LNCaP clone FGC (cell line): ENCODE results near the gene KIFBP.

Experiments
- DNase-seq: peaks from one replicate; pipeline ENCODE4 v3.0.0-alpha.2; 2011; ENCODE audit warnings: low read depth
- H3K4me3 ChIP-seq: 2 replicates; pipeline ENCODE4 v1.5.1; 2011; ENCODE audit warnings: mild to moderate bottlenecking, low read depth, low read length, control low read depth
- TF ChIP-seq, protein P1 (sequence below): IDR thresholded peaks from 2 replicates; pipeline ENCODE4 v1.5.1; 2012; ENCODE audit warnings: mild to moderate bottlenecking; ENCODE audit not compliant: control insufficient read depth, insufficient read depth; ENCODE audit errors: extremely low read depth

Gene KIFBP

DNA sequence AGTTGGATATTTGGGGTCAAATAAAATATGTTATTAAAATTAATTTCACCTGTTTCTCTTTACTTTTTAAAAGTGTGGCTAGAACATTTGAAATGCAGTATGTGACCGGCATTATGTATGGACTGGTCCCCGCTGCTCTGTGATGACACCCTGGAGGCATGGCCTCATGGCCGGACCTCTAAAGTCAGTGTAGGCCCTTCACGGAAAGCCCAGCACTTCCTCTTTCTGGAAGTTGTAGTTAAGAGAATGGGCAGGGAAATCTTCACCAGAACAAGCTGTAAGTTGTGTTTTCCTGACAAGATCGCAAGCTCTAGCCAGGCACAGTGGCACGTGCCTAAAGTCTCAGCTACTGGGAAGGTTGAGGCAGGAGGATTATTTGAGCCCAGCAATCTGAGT is 61.0 kb downstream of the KIFBP start:
- no peak for DNase-seq
- TF ChIP-seq, protein P1, sequence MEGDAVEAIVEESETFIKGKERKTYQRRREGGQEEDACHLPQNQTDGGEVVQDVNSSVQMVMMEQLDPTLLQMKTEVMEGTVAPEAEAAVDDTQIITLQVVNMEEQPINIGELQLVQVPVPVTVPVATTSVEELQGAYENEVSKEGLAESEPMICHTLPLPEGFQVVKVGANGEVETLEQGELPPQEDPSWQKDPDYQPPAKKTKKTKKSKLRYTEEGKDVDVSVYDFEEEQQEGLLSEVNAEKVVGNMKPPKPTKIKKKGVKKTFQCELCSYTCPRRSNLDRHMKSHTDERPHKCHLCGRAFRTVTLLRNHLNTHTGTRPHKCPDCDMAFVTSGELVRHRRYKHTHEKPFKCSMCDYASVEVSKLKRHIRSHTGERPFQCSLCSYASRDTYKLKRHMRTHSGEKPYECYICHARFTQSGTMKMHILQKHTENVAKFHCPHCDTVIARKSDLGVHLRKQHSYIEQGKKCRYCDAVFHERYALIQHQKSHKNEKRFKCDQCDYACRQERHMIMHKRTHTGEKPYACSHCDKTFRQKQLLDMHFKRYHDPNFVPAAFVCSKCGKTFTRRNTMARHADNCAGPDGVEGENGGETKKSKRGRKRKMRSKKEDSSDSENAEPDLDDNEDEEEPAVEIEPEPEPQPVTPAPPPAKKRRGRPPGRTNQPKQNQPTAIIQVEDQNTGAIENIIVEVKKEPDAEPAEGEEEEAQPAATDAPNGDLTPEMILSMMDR: no peak
- H3K4me3 ChIP-seq: no peak overlapping the region

DNA sequence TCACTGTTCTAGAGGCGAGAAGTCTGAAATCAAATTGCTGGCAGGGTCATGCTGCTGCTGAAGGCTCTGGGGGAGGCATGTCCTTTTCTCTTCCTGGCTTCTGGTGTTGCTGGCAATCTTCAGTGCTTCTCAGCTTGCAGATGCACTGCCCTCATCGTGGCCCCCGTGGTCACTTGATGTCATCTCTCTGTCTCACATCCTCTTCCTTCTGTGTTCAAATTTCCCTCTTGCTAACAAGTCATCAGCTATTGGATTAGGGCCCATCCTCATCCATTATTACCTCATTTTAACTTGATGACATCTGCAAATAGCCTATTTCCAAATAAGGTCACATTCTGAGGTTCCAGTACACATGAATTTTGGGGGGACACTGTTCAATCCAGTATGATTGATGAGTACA is 62.7 kb downstream of the KIFBP start:
- no peak overlapping the region for H3K4me3 ChIP-seq
- no peak for DNase-seq
- TF ChIP-seq, protein P1: no peak

DNA sequence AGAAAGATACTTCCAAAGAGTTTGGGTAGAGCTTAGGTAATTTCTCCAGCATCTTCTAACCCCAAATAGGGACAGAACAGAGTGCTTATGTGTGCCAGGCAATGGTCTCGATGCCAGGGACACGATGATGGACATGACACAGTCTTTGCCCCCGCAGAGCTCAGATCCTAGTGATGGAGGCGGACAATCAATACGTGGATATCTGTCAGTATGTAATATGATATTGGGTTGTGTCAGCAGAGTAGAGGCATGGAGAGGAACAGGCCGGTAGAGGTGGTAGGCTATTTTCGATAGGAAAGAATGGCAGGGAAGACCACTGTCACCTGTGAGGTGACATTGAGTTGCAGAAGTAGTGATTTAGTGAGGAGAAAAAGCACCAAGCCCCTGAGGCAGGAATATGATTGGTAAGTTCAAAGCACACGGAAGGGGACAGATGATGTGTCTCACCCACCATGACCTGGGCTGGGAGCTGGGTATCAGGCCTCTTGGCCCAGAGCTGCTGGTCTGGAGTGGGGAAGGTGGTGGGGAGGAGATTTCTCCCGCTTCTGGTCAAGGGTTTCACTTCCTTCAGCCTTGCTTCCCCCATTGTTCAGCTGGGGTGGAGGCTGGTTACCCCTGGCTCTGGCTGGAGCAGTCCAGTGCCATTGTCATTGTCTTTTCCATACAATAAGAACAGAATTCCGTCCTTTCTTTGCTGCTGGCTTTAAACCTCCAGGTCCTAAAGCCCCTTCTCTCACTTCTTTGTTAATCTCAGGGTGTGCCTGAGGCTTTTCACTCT is 63.3 kb downstream of the KIFBP start:
- DNase-seq: no peak
- TF ChIP-seq, protein P1: no peak

DNA sequence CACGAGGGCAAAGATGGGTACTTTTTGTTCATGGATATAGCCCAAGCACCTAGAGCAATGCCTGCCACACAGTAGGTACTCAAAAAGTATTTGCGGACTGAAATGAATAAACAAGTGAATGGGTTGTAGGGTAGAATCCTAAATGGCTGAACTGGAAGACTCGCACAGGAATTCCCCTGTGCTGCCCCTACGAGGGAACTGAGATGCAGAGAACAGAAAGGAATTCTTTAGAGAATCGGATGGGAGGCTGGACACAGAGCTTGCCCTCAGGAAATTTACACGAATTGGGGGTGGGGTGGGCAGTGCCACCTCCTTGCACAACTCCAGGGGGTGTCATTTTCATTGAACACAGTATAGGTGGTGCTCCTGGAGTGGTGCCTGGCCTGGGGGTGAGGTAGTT is 64.1 kb downstream of the KIFBP start:
- TF ChIP-seq, protein P1: no peak
- no peak for DNase-seq
- H3K4me3 ChIP-seq: no peak overlapping the region

More for the DNA sequence above, 63.3 kb downstream of the KIFBP start:
- H3K4me3 ChIP-seq: no peak overlapping the region

DNA sequence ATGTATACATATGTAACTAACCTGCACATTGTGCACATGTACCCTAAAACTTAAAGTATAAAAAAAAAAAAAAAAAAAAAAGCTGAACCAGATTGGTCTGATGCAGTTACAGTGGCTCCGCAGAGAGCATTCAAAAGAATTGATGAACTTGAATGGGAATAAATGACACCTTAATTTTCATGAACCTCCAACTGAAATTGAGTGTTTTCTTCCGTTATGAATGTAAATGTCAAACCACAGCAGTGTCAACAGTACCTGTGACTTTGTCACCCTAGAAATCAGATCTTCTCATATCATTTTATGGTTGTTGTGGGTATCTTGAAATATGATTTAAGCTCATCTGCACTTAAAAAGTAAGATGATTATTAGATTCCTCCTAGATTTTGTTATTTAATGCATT is 66.6 kb downstream of the KIFBP start:
- TF ChIP-seq, protein P1: no peak
- DNase-seq: no peak
- no peak overlapping the region for H3K4me3 ChIP-seq

DNA sequence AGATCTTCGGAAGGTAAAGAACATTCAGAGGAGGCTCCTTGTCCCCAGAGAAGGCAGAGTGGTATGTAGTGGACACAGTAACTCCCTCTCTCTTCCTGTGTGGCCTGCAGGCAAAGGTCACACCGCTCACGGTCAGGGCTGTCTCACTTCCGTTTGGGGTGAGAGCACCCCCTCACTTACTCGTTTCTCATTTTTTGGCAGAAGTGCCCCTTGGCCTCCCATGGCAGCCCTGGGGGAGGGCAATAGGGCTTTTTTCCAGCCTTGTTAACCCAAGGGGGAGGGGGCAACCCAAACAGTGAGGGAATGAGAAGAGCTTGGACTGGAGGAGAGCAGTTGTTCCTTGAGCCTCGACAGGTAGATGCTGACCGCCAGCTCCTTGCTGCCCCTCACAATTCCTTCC is 67.5 kb downstream of the KIFBP start:
- DNase-seq: no peak
- TF ChIP-seq, protein P1: no peak
- no peak overlapping the region for H3K4me3 ChIP-seq
